ENCODE results near the gene CHRNG.
"Not testable (repeated sequence)": the region's sequence is repeated elsewhere in the genome, so short reads cannot be mapped to it uniquely, and the experiment has no call there.

CHRNG gene

DNA sequence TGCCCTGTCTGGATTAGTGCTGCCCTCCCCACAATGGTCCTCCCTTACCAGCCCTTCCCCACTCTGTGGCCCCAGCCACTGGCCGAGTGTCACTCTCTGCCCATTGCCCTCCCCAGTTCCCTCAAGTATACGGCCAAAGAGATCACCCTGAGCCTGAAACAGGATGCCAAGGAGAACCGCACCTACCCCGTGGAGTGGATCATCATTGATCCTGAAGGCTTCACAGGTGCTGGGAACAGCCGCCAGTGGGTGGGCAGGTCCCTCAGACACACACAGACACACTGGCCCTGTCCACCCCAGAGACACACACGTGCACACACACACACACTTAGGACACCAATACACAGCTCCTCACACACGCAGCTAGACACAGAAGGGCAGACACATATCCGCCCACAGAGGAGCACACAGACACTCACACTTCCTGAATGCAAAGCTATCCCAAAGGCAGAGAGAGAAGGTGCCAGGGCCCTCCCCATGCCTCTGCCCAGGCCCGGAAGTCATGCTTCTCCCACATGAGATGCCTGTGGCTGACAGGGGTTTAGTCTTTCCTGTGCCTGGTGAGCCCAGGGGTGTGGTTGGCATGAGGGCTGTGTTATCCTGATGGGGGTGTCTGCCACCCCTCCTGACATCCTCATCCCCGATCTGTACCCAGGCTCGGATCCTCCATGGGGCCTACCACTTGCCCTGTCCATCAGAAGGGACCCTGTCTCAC, 10.6 kb upstream of the CHRNG start:
- peak; percentile 29 for DNase-seq (ENCODE audit: low spot score)

DNA sequence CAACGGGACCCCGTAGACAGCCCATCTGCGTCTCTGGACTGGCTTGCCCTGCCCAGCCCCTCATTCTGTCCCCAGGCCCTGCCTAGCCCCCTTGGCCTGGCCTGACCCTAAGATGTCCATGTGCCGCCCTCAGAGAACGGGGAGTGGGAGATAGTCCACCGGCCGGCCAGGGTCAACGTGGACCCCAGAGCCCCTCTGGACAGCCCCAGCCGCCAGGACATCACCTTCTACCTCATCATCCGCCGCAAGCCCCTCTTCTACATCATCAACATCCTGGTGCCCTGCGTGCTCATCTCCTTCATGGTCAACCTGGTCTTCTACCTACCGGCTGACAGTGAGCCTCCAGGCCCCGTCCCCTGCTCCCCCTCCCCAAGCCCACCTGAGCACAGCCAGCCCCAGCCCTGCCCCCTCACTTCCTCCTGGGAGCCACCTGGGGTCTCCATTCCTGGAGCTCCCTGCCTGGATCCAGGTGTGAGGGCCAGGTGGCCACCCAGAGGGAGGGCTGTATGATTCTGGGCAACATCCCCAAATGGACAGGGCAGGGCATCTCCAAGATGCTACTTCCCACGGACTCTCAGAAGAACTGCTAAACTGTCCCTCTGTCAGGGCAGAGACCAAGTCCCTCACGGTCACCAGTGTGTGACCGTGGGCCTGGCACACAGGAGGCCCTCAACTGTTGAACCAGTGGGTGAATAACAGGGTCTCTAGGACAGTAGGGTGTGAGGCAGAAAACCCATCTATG, 9.5 kb upstream of the CHRNG start:
- no peak for DNase-seq (ENCODE audit: low spot score)

DNA sequence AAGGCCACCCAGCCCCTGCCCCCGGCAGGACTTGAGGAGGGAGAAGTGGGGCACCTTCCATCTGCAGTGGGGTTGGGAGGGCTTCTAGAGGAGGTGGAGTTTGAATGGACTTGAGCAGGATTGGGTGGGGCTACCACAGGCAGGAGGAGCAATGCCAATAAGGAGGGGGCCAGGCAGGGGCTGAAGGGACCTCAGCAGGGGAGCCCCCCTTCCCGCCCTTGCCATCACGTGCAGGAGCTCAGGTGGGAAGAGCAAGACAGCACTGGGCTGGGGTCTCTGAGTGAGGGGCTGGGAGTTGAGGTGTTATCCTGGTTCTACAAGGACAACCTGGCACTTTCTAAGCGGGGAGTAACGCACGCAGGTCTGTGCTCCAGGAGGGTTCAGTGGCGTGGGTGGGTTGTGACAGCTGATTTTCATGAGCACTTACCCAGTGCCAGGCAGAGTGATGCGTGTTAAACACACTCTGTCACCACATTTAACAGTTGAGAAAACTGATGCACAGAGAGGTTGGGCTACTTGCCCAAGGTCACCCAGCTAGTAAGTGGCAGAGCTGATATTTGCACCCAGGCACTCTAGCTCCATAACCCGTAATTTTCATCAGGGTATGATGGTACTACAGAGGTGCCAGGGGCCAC, 8.7 kb upstream of the CHRNG start:
- DNase-seq (ENCODE audit: low spot score) = no peak

DNA sequence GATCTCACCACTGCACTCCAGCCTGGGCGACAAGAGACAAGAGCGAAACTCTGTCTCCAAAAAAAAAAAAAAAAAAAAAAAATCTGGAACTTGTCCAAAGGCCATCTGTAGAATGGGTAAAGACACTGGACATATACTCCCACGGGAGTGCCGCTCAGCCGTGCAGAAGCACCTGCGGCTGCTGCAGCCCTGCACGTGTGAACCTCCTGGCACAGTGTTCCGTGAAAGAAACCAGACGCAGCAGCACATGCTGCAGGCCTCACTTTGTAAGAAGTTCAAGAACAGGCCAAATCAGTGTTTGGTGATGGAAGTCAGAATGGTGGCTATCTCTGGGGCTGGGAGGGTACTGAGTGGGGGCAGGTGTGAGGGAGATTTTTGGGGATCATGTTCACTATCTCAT, 7.1 kb upstream of the CHRNG start:
- no peak for DNase-seq (ENCODE audit: low spot score)

DNA sequence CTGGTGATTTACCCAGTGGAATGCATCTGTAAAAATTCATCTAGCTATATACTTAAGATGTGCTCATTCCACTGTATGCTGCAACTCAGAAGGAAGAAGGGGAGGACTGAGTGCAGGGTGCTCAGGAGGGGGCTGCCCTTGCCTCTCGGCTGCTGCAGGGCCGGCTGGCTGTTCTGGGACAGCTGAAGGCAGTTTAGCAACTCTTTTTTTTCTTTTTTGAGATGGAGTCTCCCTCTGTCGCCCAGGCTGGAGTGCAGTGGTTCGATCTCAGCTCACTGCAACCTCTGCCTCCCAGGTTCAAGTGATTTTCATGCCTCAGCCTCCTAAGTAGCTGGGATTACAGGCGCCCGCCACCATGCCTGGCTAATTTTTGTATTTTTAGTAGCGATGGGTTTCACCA, 6.7 kb upstream of the CHRNG start:
- not testable (repeated sequence) for DNase-seq (ENCODE audit: low spot score)

DNA sequence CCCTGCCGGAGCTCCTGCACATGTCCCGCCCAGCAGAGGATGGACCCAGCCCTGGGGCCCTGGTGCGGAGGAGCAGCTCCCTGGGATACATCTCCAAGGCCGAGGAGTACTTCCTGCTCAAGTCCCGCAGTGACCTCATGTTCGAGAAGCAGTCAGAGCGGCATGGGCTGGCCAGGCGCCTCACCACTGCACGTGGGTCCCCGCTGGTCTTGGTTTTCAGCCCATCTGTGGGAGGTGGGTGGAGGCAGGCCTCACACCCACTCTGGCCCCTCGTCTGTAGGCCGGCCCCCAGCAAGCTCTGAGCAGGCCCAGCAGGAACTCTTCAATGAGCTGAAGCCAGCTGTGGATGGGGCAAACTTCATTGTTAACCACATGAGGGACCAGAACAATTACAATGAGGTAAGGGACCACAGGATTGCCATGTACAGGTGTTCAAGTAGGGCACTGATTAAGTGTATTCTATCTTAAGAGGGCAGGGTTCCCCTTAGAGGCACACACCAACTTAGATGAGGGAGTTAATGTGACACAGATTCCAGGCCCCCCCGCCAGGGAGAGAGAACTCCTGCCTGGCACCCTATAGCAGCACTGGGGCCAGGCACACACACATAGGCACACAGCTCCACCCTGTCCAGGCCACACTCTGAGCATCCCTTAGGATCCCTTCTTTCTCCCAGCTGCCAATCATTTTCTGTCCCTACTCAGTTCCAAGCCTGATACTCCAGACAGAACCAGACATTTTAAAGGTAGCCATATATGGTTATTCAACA, 5.4 kb upstream of the CHRNG start:
- no peak for DNase-seq (ENCODE audit: low spot score)

DNA sequence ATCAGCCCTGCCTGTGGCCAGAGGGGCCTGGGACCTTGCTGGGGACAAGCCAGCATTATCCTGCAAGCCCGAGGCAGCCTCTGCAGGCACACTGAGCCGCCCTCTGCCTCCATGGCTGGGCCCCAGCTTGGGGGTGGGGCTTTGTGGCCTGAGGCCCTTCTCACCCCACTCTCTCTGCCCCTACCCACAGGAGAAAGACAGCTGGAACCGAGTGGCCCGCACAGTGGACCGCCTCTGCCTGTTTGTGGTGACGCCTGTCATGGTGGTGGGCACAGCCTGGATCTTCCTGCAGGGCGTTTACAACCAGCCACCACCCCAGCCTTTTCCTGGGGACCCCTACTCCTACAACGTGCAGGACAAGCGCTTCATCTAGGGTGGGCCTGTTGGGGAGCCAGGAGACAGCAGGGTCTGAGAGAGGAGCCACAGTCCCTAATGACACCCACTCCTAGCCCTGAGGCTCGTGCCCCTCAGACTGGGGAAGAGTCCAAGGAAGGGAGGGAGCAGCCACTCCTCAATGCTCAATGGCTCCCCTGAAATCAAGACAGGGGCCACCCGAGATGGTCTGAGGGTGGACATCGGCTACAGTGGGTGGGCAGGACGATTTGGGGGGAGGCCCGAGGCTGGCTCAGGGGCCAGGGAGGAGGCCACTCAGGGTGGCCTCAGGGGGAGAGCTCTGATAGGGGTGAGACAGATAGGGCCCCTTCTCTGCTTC, 4.4 kb upstream of the CHRNG start:
- DNase-seq (ENCODE audit: low spot score) = no peak

DNA sequence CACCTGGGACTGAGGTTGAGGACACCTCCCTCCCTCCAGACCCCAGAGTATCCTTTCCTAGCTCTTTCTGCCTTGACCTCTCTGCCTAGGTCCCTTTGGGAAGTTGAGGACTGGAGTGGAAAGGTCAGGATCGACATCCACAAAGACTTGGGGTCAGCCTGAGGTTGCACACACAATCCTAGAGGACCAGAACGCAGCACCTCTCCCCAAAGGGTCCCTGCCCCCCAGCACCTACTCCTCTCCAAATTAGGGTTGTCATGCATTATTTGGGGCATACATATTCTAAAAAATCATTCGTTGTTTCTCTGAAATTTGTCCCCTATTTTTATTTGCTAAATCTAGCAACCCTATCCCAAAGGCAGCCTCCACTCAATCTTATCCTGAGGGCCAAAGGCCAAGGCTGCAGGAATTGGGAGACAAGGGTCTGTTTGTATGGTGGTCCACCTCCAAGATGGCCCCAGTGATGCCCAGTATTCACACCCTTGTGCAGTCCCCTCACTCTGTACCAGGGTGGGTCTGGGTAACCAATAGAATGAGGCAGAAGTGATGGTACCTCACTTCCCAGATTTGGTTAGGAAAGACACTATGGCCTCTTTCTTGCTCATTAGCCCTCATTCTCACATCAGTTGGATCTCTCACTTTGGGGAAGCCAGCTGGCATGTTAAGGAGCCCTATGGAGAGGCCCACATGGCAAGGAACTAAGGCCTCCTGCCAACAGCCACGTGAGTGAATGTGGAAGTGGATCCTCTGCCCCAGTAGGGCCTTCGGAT, 3.5 kb upstream of the CHRNG start:
- no peak for DNase-seq (ENCODE audit: low spot score)

DNA sequence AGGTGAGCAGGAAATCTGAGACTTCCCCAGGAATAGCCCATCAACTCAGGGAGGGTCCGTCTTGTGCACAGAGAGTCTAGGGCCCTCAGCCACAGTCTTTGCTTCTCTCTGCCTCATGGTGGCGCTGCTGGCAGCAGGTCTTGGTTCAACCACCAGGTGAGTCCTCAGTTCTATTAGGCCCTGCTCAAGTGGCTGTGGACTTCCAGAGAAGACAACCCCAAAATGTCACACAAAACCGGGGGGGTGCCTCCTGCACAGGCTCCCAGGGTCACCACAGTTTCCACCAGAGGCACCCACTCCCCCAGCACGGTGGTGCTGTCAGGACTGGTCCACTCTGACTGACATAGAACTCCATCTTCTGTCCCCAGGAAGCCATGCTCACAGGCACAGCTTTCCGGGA, 2.4 kb upstream of the CHRNG start:
- no peak for DNase-seq (ENCODE audit: low spot score)

DNA sequence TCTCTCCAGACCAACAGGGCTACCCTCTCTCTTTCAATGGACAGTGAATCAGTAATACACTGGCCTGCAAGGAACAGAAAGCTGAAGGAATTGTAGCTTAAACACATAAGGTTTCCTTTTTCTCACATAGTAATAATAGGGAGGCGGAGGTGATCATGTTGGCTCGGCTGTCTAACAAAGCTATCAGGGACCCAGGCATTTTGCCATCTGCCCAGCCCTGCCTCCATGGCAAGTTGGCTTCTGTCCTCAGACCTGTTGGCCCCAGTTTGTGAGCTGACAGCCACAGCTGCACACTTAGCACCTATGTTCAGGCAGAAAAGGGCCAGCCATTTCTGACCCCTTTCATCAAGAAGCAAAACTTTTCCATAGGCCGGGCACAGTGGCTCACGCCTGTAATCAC, 2.0 kb upstream of the CHRNG start:
- DNase-seq (ENCODE audit: low spot score) = no peak

DNA sequence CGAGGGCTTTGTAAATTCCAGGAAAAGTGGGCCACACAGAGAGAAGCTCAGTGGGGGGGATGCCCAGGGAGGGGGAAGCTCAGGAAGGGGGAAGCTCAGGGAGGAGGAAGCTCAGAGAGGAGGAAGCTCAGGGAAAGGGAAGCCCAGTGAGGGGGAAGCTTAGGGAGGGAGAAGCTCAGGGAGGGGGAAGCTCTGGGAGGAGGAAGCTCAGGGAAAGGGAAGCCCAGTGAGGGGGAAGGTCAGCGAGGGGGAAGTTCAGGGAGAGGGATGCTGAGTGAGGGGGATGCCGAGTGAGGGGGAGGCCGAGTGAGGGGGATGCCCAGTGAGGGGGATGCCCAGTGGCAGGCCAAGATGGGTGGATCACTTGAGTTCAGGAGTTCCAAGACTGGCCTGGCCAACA, 821 bp upstream of the CHRNG start:
- no peak for DNase-seq (ENCODE audit: low spot score)

DNA sequence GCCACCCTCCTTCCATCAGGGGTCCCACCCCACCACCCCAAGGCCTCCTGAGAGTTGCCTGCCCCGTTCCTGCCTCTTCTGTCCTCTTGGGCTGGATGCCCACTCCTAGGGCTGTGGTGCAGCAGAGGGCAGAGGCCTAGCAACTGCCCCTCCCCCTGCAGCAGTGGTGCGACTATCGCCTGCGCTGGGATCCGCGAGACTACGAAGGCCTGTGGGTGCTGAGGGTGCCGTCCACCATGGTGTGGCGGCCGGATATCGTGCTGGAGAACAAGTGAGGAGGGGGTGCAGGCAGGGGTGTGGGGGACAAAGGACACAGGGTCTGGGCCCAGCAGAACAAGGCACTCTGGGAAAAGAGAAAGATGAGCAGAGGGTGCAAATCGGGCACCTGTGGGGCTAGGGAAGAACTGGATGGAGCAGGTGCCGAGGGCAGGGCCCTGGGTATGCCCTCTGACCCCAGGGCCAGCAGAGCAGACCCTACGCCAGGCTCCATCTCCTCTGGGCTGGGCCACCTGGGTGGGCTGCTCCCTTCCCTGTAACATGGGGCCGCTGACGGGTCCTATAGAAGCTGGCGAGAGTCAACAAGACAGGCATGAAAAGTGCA, 1.0 kb downstream of the CHRNG start:
- no peak for DNase-seq (ENCODE audit: low spot score)

DNA sequence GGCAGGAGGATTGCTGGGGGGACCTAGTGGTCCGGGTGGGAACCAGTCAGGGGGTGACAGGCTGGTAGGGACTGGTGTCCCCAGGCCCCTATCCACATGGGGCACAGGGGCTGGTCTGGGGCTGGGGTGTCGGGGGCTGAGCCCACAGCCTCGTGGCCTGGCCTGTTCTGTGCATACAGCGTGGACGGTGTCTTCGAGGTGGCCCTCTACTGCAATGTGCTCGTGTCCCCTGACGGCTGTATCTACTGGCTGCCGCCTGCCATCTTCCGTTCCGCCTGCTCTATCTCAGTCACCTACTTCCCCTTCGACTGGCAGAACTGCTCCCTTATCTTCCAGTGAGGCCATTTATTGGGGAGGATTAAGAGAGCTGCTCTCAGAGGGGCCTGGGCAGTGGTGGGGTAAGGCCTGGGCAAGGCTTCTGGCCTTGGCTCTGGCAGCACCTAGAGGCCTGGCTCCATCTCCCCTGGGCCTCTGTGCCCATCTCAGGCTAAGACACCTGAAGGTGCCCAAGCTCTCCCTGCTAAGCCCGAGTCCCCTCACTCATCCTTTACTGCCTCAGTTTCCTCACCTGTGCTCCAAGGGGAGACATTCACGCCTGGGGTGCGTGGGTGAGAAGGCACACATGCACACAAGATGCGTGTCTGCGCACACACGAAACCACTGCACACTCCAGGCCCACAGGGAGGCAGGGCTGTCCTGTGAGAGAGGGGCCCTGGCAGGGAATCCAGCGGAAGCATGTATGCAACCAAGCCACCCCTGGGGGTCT, 1.9 kb downstream of the CHRNG start:
- no peak for DNase-seq (ENCODE audit: low spot score)

DNA sequence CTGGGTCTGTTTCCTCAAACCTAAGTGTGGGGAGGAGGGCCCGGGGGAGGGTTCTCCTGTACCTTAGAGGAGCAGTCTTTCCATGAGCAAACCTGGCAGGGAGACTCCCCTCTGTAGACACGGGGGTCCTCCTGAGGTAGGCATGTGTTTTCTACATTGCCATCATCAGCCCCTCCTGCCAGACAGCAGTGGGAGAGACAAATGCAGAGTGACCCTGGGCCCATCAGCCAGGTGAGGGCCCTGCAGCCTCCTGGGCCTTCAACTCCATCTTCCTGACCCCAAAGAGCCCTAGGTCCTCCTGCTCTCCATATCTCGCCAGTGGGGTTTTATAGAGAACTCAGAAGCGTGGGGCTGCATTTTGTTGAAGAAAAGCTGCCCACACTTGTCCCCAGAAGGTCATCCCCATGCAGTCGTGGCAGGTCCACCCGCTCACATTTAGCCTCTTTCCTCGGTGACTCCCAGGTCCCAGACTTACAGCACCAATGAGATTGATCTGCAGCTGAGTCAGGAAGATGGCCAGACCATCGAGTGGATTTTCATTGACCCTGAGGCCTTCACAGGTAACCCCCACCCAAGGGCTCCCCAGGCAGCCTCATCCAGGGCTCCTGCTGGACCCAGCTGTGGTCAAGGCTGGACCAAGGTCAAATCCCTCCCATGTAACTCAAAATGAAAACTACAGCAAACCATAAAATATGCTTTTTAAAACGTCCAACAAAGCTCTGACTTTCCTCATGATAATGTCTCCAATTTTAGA, 2.6 kb downstream of the CHRNG start:
- no peak for DNase-seq (ENCODE audit: low spot score)

DNA sequence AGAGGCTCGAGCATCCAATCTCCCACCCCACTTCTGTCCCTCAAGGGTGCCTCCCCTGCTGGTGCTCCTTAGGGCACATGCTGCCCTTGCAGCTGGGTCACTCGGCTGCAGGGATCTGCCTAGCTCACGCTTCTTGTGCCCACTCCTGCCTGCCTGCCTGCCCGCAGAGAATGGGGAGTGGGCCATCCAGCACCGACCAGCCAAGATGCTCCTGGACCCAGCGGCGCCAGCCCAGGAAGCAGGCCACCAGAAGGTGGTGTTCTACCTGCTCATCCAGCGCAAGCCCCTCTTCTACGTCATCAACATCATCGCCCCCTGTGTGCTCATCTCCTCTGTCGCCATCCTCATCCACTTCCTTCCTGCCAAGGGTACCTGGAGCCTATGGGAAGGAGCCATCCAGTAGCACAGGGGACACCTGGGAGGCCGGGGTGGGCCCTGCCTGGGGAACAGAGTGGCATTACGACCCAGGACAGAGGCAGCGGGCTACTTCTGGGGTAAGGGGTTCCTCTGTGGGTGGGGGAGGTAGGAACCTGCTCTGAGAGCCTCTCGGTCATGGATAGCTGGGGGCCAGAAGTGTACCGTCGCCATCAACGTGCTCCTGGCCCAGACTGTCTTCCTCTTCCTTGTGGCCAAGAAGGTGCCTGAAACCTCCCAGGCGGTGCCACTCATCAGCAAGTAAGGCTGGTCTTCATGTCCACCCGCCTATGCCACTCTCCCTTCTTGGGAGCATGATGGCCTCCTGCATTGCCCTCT, 3.4 kb downstream of the CHRNG start:
- DNase-seq (ENCODE audit: low spot score) = no peak

DNA sequence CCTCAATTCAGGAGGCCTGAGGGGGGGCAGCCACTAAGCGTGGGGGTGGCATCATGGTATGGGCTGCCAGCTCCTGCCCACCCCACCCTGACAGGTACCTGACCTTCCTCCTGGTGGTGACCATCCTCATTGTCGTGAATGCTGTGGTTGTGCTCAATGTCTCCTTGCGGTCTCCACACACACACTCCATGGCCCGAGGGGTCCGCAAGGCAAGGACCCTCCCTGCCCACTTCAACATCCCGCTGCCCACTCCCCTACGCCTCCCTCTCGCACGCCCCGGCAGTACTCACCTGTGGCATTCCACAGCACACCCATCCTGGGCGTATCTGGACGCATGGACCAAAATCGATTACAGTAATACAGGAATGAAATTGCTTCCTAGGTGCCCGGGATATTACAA, 4.0 kb downstream of the CHRNG start:
- no peak for DNase-seq (ENCODE audit: low spot score)

DNA sequence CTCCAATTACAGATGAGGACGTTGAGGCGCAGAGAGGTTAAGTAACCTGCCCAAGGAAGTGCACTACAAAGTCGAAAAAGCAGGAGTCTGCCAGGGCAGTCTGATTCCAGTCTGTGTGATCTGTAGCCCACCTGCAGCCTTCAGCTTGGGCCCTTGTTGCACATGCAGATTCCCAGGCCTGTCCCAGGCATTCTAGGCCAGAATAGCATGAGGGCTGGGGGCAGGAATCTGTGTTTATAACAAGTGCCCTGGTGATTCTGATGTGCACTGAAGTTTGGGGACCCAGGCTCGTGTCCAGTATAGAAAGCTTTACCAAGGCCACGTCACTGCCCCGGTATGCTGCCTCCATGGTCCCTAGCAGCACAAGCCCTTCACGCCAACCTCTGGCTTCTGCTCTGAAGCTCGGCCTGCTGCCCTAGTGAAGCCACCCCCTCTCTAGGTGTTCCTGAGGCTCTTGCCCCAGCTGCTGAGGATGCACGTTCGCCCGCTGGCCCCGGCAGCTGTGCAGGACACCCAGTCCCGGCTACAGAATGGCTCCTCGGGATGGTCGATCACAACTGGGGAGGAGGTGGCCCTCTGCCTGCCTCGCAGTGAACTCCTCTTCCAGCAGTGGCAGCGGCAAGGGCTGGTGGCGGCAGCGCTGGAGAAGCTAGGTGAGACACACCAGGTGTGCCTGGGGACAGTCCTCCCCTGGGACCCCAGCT, 4.6 kb downstream of the CHRNG start:
- no peak for DNase-seq (ENCODE audit: low spot score)

DNA sequence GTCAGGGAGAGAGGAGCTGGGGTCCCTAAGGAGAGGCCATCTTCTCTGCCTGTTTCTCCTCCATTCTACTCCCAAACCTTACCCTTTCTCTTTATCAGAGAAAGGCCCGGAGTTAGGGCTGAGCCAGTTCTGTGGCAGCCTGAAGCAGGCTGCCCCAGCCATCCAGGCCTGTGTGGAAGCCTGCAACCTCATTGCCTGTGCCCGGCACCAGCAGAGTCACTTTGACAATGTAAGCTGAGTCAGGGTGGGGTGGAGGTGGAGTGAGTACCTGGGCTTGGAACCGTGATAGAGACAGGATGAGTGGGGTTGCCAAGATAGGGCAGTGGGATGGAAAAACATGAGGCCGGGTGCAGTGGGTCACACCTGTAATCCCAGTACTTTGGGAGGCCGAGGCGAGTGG, 5.2 kb downstream of the CHRNG start:
- no peak for DNase-seq (ENCODE audit: low spot score)
